Stimulated activated CD4-positive, alpha-beta T cell treated with anti-CD3 and anti-CD28 coated beads, Interleukin-2, amount 100 ng/mL, for 24 hours (primary cell): ENCODE results near the gene PRDM15.

ENCODE experiments used
- DNase-seq, 2 donors: peaks; one replicate each; pipeline ENCODE4 v3.0.0-alpha.2; 2020

PRDM15 gene

GRCh38 chr21:41907496-41908258, 28.5 kb upstream of the PRDM15 start:
- DNase-seq: no peak

- DNase-seq: no peak
Measured at GRCh38 chr21:41906770-41907169, 27.6 kb upstream of the PRDM15 start.

- no peak for DNase-seq
Measured at GRCh38 chr21:41903559-41904351, 24.6 kb upstream of the PRDM15 start.

GRCh38 chr21:41902946-41903345, 23.8 kb upstream of the PRDM15 start:
- DNase-seq: no peak

- DNase-seq: no peak
Measured at GRCh38 chr21:41901782-41902181, 22.6 kb upstream of the PRDM15 start.

- DNase-seq: peak; percentile 25 to 51
Measured at GRCh38 chr21:41901099-41901498, 22.0 kb upstream of the PRDM15 start.

GRCh38 chr21:41900401-41900800, 21.3 kb upstream of the PRDM15 start:
- no peak for DNase-seq

- peak; percentile 52 to 70 for DNase-seq
Measured at GRCh38 chr21:41899426-41900202, 20.5 kb upstream of the PRDM15 start.

- no peak for DNase-seq
Measured at GRCh38 chr21:41898998-41899397, 19.9 kb upstream of the PRDM15 start.

- no peak for DNase-seq
Measured at GRCh38 chr21:41897700-41898099, 18.6 kb upstream of the PRDM15 start.

GRCh38 chr21:41897047-41897669, 18.0 kb upstream of the PRDM15 start:
- DNase-seq: no peak

GRCh38 chr21:41895643-41896493, 16.7 kb upstream of the PRDM15 start:
- DNase-seq: peak; percentile 39 to 50

GRCh38 chr21:41894922-41895557, 15.9 kb upstream of the PRDM15 start:
- no peak for DNase-seq

GRCh38 chr21:41894511-41894910, 15.4 kb upstream of the PRDM15 start:
- no peak for DNase-seq

- DNase-seq: no peak
Measured at GRCh38 chr21:41892726-41893125, 13.6 kb upstream of the PRDM15 start.

GRCh38 chr21:41891132-41891531, 12.0 kb upstream of the PRDM15 start:
- no peak for DNase-seq

- no peak for DNase-seq
Measured at GRCh38 chr21:41890355-41890754, 11.2 kb upstream of the PRDM15 start.

- no peak for DNase-seq
Measured at GRCh38 chr21:41888749-41889376, 9.7 kb upstream of the PRDM15 start.

GRCh38 chr21:41887667-41888066, 8.5 kb upstream of the PRDM15 start:
- no peak for DNase-seq

GRCh38 chr21:41886328-41886727, 7.2 kb upstream of the PRDM15 start:
- no peak for DNase-seq
